GM23338 (cell line): ENCODE measurements around the gene NLRP14.

Experiments used
- CREB1 ChIP-seq: fragments of 250-450 bp; sonication (Bioruptor Pico); IDR thresholded peaks from 2 replicates; pipeline ENCODE4 v1.5.0; 2020; ENCODE audit warnings: low read depth, mild to moderate bottlenecking, moderate library complexity
- EZH2 ChIP-seq: fragments of 200-600 bp; sonication (generic); IDR thresholded peaks from one replicate; pipeline ENCODE4 v1.8.0; 2017; ENCODE audit warnings: antibody characterized with exemption, mild to moderate bottlenecking, low read depth; ENCODE audit not compliant: unreplicated experiment
- EZH2phosphoT487 ChIP-seq: fragments of 200-600 bp; sonication (generic); IDR thresholded peaks from one replicate; pipeline ENCODE4 v1.8.1; 2018; ENCODE audit warnings: antibody characterized with exemption; ENCODE audit not compliant: unreplicated experiment
- JUNB ChIP-seq: IDR thresholded peaks from one replicate; pipeline ENCODE4 v1.6.1; 2016; ENCODE audit warnings: antibody characterized with exemption; ENCODE audit not compliant: unreplicated experiment
- NANOG ChIP-seq: IDR thresholded peaks from 2 replicates; pipeline ENCODE4 v1.6.1; 2016; ENCODE audit warnings: antibody characterized with exemption, borderline replicate concordance
- POLR2AphosphoS5 ChIP-seq: IDR thresholded peaks from 2 replicates; pipeline ENCODE4 v1.6.1; 2016; ENCODE audit warnings: antibody characterized with exemption, low read depth
- ZNF114 ChIP-seq: fragments of 250-450 bp; sonication (Bioruptor Pico); IDR thresholded peaks from 2 replicates; pipeline ENCODE4 v1.5.0; 2020; ENCODE audit warnings: mild to moderate bottlenecking, moderate library complexity
- TF ChIP-seq, protein P1 (sequence below), 2 experiments: fragments of 200-600 bp in 1 of 2; sonication (generic) in 1 of 2; conservative IDR thresholded peaks; 2 replicates each; pipeline versions ENCODE4 v1.5.1 to v1.6.1; 2016 to 2017; ENCODE audit warnings: antibody characterized with exemption in 2 of 2, low read depth in 2 of 2, mild to moderate bottlenecking in 2 of 2, moderate library complexity in 1 of 2
- TF ChIP-seq, protein P2 (sequence below): IDR thresholded peaks from one replicate; pipeline ENCODE4 v1.6.1; 2018; ENCODE audit warnings: antibody characterized with exemption; ENCODE audit not compliant: unreplicated experiment
- TF ChIP-seq, protein P3 (sequence below): IDR thresholded peaks from 2 replicates; pipeline ENCODE4 v1.6.1; 2016; ENCODE audit warnings: antibody characterized with exemption
- TF ChIP-seq, protein P4 (sequence below): fragments of 250-450 bp; sonication (Bioruptor Pico); IDR thresholded peaks from 2 replicates; pipeline ENCODE4 v1.5.0; 2020; ENCODE audit warnings: mild to moderate bottlenecking, moderate library complexity

DNA sequence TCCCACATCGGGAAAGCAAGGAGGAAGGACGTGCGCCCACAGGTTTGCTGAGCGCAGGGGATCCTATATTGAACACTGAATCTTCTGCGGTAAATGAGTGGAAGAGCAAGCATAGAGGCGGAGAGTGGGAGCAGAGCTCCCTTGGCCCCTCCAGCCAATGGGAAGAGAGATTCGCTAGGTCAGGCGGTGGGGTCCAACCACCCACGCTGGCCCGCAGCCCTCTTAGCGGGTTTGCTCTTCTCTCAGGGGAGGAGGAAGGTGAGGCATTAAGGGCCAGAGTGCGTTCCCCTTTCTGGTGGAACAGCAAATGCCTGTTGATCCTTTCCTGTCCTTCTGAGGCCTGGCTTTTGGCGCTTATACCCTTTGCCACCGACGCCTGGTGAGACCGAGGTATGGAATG is 10.6 kb downstream of the NLRP14 start:
- no peak for TF ChIP-seq POLR2AphosphoS5
- TF ChIP-seq, protein P1, sequence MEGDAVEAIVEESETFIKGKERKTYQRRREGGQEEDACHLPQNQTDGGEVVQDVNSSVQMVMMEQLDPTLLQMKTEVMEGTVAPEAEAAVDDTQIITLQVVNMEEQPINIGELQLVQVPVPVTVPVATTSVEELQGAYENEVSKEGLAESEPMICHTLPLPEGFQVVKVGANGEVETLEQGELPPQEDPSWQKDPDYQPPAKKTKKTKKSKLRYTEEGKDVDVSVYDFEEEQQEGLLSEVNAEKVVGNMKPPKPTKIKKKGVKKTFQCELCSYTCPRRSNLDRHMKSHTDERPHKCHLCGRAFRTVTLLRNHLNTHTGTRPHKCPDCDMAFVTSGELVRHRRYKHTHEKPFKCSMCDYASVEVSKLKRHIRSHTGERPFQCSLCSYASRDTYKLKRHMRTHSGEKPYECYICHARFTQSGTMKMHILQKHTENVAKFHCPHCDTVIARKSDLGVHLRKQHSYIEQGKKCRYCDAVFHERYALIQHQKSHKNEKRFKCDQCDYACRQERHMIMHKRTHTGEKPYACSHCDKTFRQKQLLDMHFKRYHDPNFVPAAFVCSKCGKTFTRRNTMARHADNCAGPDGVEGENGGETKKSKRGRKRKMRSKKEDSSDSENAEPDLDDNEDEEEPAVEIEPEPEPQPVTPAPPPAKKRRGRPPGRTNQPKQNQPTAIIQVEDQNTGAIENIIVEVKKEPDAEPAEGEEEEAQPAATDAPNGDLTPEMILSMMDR (conservative IDR thresholded peaks at IDR 0.05; ENCODE audit: low read depth in 2 of 2), result no peak
- no peak for TF ChIP-seq JUNB
- TF ChIP-seq, protein P2, sequence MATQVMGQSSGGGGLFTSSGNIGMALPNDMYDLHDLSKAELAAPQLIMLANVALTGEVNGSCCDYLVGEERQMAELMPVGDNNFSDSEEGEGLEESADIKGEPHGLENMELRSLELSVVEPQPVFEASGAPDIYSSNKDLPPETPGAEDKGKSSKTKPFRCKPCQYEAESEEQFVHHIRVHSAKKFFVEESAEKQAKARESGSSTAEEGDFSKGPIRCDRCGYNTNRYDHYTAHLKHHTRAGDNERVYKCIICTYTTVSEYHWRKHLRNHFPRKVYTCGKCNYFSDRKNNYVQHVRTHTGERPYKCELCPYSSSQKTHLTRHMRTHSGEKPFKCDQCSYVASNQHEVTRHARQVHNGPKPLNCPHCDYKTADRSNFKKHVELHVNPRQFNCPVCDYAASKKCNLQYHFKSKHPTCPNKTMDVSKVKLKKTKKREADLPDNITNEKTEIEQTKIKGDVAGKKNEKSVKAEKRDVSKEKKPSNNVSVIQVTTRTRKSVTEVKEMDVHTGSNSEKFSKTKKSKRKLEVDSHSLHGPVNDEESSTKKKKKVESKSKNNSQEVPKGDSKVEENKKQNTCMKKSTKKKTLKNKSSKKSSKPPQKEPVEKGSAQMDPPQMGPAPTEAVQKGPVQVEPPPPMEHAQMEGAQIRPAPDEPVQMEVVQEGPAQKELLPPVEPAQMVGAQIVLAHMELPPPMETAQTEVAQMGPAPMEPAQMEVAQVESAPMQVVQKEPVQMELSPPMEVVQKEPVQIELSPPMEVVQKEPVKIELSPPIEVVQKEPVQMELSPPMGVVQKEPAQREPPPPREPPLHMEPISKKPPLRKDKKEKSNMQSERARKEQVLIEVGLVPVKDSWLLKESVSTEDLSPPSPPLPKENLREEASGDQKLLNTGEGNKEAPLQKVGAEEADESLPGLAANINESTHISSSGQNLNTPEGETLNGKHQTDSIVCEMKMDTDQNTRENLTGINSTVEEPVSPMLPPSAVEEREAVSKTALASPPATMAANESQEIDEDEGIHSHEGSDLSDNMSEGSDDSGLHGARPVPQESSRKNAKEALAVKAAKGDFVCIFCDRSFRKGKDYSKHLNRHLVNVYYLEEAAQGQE, result no peak
- TF ChIP-seq EZH2phosphoT487, result no peak
- TF ChIP-seq, protein P3, sequence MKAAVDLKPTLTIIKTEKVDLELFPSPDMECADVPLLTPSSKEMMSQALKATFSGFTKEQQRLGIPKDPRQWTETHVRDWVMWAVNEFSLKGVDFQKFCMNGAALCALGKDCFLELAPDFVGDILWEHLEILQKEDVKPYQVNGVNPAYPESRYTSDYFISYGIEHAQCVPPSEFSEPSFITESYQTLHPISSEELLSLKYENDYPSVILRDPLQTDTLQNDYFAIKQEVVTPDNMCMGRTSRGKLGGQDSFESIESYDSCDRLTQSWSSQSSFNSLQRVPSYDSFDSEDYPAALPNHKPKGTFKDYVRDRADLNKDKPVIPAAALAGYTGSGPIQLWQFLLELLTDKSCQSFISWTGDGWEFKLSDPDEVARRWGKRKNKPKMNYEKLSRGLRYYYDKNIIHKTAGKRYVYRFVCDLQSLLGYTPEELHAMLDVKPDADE, result no peak
- no peak for TF ChIP-seq EZH2
- TF ChIP-seq CREB1 (CRISPR knock-in tag), result no peak
- no peak for TF ChIP-seq NANOG
- TF ChIP-seq ZNF114 (CRISPR knock-in tag), result no peak
- TF ChIP-seq, protein P4, sequence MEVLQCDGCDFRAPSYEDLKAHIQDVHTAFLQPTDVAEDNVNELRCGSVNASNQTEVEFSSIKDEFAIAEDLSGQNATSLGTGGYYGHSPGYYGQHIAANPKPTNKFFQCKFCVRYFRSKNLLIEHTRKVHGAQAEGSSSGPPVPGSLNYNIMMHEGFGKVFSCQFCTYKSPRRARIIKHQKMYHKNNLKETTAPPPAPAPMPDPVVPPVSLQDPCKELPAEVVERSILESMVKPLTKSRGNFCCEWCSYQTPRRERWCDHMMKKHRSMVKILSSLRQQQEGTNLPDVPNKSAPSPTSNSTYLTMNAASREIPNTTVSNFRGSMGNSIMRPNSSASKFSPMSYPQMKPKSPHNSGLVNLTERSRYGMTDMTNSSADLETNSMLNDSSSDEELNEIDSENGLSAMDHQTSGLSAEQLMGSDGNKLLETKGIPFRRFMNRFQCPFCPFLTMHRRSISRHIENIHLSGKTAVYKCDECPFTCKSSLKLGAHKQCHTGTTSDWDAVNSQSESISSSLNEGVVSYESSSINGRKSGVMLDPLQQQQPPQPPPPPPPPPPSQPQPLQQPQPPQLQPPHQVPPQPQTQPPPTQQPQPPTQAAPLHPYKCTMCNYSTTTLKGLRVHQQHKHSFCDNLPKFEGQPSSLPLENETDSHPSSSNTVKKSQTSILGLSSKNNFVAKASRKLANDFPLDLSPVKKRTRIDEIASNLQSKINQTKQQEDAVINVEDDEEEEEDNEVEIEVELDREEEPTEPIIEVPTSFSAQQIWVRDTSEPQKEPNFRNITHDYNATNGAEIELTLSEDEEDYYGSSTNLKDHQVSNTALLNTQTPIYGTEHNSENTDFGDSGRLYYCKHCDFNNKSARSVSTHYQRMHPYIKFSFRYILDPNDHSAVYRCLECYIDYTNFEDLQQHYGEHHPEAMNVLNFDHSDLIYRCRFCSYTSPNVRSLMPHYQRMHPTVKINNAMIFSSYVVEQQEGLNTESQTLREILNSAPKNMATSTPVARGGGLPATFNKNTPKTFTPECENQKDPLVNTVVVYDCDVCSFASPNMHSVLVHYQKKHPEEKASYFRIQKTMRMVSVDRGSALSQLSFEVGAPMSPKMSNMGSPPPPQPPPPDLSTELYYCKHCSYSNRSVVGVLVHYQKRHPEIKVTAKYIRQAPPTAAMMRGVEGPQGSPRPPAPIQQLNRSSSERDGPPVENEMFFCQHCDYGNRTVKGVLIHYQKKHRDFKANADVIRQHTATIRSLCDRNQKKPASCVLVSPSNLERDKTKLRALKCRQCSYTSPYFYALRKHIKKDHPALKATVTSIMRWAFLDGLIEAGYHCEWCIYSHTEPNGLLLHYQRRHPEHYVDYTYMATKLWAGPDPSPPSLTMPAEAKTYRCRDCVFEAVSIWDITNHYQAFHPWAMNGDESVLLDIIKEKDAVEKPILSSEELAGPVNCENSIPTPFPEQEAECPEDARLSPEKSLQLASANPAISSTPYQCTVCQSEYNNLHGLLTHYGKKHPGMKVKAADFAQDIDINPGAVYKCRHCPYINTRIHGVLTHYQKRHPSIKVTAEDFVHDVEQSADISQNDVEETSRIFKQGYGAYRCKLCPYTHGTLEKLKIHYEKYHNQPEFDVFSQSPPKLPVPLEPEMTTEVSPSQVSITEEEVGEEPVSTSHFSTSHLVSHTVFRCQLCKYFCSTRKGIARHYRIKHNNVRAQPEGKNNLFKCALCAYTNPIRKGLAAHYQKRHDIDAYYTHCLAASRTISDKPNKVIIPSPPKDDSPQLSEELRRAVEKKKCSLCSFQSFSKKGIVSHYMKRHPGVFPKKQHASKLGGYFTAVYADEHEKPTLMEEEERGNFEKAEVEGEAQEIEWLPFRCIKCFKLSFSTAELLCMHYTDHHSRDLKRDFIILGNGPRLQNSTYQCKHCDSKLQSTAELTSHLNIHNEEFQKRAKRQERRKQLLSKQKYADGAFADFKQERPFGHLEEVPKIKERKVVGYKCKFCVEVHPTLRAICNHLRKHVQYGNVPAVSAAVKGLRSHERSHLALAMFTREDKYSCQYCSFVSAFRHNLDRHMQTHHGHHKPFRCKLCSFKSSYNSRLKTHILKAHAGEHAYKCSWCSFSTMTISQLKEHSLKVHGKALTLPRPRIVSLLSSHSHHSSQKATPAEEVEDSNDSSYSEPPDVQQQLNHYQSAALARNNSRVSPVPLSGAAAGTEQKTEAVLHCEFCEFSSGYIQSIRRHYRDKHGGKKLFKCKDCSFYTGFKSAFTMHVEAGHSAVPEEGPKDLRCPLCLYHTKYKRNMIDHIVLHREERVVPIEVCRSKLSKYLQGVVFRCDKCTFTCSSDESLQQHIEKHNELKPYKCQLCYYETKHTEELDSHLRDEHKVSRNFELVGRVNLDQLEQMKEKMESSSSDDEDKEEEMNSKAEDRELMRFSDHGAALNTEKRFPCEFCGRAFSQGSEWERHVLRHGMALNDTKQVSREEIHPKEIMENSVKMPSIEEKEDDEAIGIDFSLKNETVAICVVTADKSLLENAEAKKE (CRISPR knock-in tag), result no peak
